ENCODE measurements around the gene MICAL3. TPM values are rescaled to one million over a fixed set of nuclear protein-coding genes. Genes with fewer than 3 reads are reported as not detected.

MICAL3 gene
- total and polyA plus RNA-seq, 2 donors: 2.7 to 4.0 TPM

DNA sequence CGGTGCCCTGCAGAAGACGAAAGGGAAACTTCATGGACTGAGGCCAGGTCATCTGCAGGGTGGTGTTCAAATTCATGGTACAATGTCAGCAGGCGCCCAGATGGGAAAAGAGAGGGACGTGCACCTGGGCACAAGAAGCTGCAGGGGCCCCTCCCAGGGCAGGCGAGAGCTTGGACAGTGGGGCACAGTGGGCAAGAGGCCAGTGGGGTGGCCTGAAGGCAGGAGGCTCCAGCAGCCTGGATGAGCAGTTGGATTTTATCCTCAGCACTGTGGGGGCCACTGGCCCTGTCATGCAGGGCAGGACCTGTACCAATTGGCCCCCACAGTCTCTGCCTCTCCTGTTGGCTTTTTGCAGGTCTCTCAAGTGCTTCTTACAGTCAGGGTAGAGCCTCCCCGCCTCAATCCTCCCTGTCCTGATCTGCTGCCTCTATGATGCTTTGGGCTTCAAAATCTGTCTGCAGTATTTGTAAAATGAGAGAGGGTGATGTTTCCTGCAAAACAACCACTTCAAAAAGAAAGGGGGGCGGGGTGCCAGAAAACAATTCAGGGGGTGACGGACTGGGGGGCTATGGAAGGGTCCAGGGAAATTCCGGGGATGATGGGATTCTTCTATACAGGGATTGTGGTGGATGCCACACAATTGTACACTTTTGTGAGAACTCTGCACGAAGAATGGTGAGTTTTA, 248.4 kb downstream of the MICAL3 start:
- Histone ChIP-seq H3K4me1 (ENCODE audit: control insufficient read depth in 2 of 2, insufficient read depth in 2 of 2, low read length in 2 of 2) (peaks cover 42 to 80% of the 10 kb centered on the region in 2 donors), H3K27me3 (ENCODE audit: control insufficient read depth in 2 of 2, insufficient read depth in 1 of 2, low read length in 1 of 2) (peaks cover 0 to 2% of the 10 kb centered on the region in 2 donors), H3K27ac (ENCODE audit: low read depth in 1 of 2, low read length in 1 of 2) (peak overlapping the region; percentile 32 to 78), H3K9me3 (ENCODE audit: control insufficient read depth in 2 of 2, insufficient read depth in 1 of 2, low read length in 1 of 2) (peaks cover 4 to 10% of the 10 kb centered on the region in 2 donors), H3K4me3 (ENCODE audit: low read length in 2 of 2) (no peak overlapping the region), H3K36me3 (ENCODE audit: control insufficient read depth in 2 of 2, insufficient read depth in 2 of 2, low read length in 1 of 2) (peaks cover 5 to 11% of the 10 kb centered on the region in 2 donors)
- 78% methylated on average over 10 of the region's 10 CpGs for WGBS
- DNase-seq (ENCODE audit: low read depth in 6 of 9, low spot score in 9 of 9): peak in 1 of 9 donors; percentile 56

DNA sequence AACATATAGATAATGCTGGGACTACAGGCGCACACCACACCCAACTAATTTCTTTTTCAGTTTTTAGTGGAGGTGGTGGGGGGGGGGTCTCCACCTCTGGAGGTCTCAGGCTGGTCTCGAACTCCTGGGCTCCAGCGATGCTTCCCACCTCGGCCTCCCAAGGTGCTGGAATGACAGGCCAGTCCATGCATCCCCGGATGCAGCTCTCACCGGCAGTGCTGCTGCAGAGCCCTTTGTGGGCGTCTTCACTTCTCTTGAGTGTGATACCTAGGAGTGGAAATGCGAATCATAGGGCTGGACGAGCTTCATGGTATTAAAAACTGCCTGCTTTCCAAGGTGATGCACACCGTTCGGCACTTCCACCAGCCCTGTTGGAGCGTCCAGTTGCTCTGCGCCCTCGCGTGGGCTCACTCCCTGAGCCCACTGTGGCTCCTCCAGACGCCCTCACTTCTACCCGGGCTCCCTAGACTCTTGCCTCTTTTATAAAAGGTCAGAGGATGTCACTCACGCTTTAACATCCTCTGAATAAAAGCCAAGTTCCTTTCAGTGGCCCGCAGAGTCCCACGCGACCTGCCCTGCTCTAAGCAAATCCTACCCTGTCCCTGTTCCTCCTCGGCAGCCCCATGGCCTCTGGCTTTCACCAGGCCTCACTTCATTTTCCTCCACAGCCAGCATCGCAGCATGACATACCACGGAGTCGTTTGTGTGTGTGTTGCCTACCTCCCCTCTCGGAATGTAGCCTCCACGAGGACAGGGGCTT, 249.3 kb downstream of the MICAL3 start:
- no peak for DNase-seq (ENCODE audit: low read depth in 6 of 9, low spot score in 9 of 9)
- H3K9me3 ChIP-seq (ENCODE audit: control insufficient read depth in 2 of 2, insufficient read depth in 1 of 2, low read length in 1 of 2): peaks cover 3 to 5% of the 10 kb centered on the region in 2 donors
- no peak overlapping the region for H3K4me3 ChIP-seq (ENCODE audit: low read length in 2 of 2)
- 87% methylated on average over 27 of the region's 27 CpGs for WGBS
- peaks cover 0 to 2% of the 10 kb centered on the region in 2 donors for H3K27me3 ChIP-seq (ENCODE audit: control insufficient read depth in 2 of 2, insufficient read depth in 1 of 2, low read length in 1 of 2)
- peaks cover 5 to 15% of the 10 kb centered on the region in 2 donors for H3K36me3 ChIP-seq (ENCODE audit: control insufficient read depth in 2 of 2, insufficient read depth in 2 of 2, low read length in 1 of 2)
- peak overlapping the region; percentile 32 to 66 for H3K27ac ChIP-seq (ENCODE audit: low read depth in 1 of 2, low read length in 1 of 2)
- H3K4me1 ChIP-seq (ENCODE audit: control insufficient read depth in 2 of 2, insufficient read depth in 2 of 2, low read length in 2 of 2): peaks cover 46 to 72% of the 10 kb centered on the region in 2 donors

DNA sequence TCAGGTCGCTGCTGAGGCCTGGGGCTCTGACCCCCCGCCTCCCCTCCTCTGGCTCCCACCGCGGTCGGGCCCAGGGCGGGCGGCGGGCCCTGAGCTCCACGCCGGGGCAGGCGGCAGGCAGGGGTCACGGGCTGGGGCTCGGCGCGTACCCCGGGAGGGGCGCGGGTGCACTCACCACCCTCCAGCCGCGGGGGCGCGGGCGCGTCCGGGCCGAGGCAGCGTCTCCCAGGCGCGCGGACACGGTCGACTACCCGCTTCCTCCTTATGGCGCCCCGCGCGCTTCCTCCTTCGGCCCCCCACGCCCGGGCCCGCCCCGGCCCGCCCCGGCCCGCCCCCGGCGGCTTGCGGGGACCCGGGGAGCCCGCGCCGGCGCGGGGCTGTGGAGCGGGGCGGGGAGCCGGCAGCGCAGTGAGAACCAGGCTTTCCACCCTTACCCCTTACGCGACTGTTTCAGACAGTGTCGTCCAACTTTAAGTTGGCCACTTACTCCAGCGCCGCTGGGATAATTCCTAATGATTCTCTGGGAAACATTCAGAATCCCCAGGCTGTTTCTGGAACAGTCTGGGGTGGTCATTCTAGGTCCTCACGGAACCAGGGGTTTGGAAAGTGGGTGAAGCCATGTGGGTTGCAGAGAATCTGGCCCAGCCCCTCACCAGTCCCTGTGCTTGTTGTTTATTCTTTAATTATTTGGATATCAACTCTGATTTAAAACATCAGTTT, 250.0 kb downstream of the MICAL3 start, which contains the start of gene BID:
Gene BID (minus strand): TSS at position 264 of the 720 bp plus-strand sequence. CDS start 24,353 bp downstream, outside the sequence.
- WGBS: 2% methylated on average over 63 of the region's 64 CpGs
- peak in 1 of 9 donors; percentile 57 for DNase-seq (ENCODE audit: low read depth in 6 of 9, low spot score in 9 of 9)
- H3K27ac ChIP-seq (ENCODE audit: low read depth in 1 of 2, low read length in 1 of 2): peak within 1 kb of the TSS; percentile 32 to 82
- no peaks in the 10 kb centered on the region for H3K9me3 ChIP-seq (ENCODE audit: control insufficient read depth in 2 of 2, insufficient read depth in 1 of 2, low read length in 1 of 2)
- H3K4me3 ChIP-seq (ENCODE audit: low read length in 2 of 2): peak within 1 kb of the TSS; percentile 50 to 86
- H3K4me1 ChIP-seq (ENCODE audit: control insufficient read depth in 2 of 2, insufficient read depth in 2 of 2, low read length in 2 of 2): peaks cover 46 to 72% of the 10 kb centered on the region in 2 donors
- H3K27me3 ChIP-seq (ENCODE audit: control insufficient read depth in 2 of 2, insufficient read depth in 1 of 2, low read length in 1 of 2): peaks cover 0 to 2% of the 10 kb centered on the region in 2 donors
- peaks cover 5 to 13% of the 10 kb centered on the region in 2 donors for H3K36me3 ChIP-seq (ENCODE audit: control insufficient read depth in 2 of 2, insufficient read depth in 2 of 2, low read length in 1 of 2)

DNA sequence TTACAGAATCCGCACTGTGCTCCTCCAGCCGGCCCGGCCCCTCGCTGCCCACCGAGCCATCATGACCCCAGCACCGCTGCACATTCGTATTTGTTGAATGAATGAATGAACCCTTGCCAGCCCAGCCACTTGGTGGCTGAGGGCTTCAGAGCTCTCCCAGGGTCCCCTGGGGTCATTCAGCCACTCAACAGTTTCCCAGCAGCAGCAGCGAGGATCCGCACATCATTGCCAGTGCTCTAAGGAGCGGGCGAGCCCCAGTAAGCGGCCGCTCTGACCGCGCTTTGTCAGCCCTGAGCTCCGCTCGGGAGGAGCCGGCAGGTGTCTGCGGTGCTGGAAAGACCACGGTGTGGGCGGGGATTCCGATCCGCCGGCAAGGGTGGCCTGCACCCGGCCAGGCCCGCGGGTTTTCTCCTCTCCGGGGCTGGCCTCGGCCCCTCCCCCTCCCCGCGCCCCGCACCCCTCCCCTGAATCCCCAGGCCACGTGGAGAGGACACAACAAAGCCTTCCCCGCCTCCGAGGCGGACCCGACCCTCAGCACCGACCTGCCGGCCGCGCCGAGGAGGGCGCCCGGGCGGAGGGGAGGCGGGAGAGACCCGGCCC, 250.7 kb downstream of the MICAL3 start:
- peaks cover 5 to 11% of the 10 kb centered on the region in 2 donors for H3K36me3 ChIP-seq (ENCODE audit: control insufficient read depth in 2 of 2, insufficient read depth in 2 of 2, low read length in 1 of 2)
- peak in 1 of 9 donors; percentile 66 for DNase-seq (ENCODE audit: low read depth in 6 of 9, low spot score in 9 of 9)
- peaks cover 46 to 68% of the 10 kb centered on the region in 2 donors for H3K4me1 ChIP-seq (ENCODE audit: control insufficient read depth in 2 of 2, insufficient read depth in 2 of 2, low read length in 2 of 2)
- H3K27ac ChIP-seq (ENCODE audit: low read depth in 1 of 2, low read length in 1 of 2): peak overlapping the region in 1 of 2 donors; percentile 82
- H3K4me3 ChIP-seq (ENCODE audit: low read length in 2 of 2): peak overlapping the region; percentile 50 to 86
- peaks cover 0 to 2% of the 10 kb centered on the region in 2 donors for H3K27me3 ChIP-seq (ENCODE audit: control insufficient read depth in 2 of 2, insufficient read depth in 1 of 2, low read length in 1 of 2)
- WGBS: 1% methylated on average over 46 of the region's 47 CpGs
- H3K9me3 ChIP-seq (ENCODE audit: control insufficient read depth in 2 of 2, insufficient read depth in 1 of 2, low read length in 1 of 2): no peaks in the 10 kb centered on the region

DNA sequence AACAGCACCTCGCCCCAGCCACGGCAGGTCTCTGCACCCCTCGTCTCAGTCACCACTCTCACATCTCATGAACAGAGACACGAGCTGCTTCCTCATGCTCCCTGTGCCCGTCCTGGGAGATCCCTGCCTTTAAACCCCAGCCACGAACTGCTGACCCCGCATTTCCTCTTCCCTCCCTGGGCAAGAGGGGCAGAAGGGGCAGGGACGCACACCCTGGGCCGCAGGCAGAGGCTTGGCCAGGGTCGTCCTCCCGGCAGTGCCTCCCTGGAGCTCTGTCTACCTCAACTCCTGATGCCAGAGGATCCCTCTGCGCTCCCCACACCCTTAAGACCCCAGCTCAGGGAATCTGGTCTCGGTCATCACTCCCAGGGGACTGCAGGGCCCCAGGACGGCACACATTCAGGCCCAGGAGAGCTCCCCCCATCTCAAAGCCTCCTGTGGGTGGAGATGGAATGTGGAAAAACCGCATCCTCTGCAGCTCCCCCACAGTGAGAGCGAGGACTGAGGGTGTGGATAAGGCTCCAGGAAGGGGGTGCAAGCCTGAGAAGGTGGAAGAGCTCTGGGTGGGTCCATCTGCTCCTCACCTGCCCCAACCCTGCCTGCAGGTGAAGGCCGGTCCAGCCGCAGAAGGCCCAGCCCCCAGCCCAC, 251.3 kb downstream of the MICAL3 start:
- peaks cover 5 to 11% of the 10 kb centered on the region in 2 donors for H3K36me3 ChIP-seq (ENCODE audit: control insufficient read depth in 2 of 2, insufficient read depth in 2 of 2, low read length in 1 of 2)
- H3K27me3 ChIP-seq (ENCODE audit: control insufficient read depth in 2 of 2, insufficient read depth in 1 of 2, low read length in 1 of 2): peaks cover 0 to 2% of the 10 kb centered on the region in 2 donors
- DNase-seq (ENCODE audit: low read depth in 6 of 9, low spot score in 9 of 9): no peak
- H3K4me1 ChIP-seq (ENCODE audit: control insufficient read depth in 2 of 2, insufficient read depth in 2 of 2, low read length in 2 of 2): peaks cover 43 to 65% of the 10 kb centered on the region in 2 donors
- no peak overlapping the region for H3K27ac ChIP-seq (ENCODE audit: low read depth in 1 of 2, low read length in 1 of 2)
- WGBS: 33% methylated on average over 18 of the region's 18 CpGs
- peak overlapping the region; percentile 50 to 86 for H3K4me3 ChIP-seq (ENCODE audit: low read length in 2 of 2)
- no peaks in the 10 kb centered on the region for H3K9me3 ChIP-seq (ENCODE audit: control insufficient read depth in 2 of 2, insufficient read depth in 1 of 2, low read length in 1 of 2)

DNA sequence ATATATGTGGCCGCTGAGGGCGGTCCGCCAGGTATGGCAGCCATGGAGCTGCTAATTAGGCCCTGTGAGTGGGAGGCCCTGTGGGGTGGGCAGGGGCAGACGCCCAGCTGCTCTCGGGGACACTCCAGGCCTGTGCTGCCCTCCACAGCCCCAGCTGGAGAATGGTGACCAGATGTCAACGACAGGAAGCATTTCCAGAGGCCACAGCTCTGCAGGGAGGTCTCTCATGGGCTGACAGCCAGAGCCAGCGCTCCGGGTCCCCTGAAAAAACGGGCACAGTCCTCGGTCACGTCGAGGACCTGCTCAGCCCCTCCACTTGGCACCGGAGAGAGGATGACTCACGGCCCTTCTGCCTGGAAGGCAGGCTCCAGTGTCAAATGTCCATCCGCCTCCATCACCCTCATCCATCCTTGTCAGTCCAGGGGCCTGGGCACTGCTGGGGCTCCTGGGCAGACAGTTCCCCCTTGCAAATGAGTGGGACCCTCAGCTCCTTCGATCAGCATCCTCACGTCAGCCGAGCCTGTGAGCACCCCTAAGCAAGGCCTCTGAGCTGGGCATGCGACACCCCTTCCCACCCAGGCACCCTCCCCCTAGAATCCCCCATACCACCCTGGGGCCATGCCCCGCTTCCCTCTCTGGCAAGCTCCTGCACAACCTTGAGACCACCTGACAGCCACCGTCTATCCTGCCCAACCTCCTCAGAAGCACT, 252.0 kb downstream of the MICAL3 start:
- Histone ChIP-seq H3K4me3 (ENCODE audit: low read length in 2 of 2) (peak overlapping the region; percentile 50 to 86), H3K27ac (ENCODE audit: low read depth in 1 of 2, low read length in 1 of 2) (peak overlapping the region in 1 of 2 donors; percentile 2), H3K27me3 (ENCODE audit: control insufficient read depth in 2 of 2, insufficient read depth in 1 of 2, low read length in 1 of 2) (peaks cover 0 to 2% of the 10 kb centered on the region in 2 donors), H3K4me1 (ENCODE audit: control insufficient read depth in 2 of 2, insufficient read depth in 2 of 2, low read length in 2 of 2) (peaks cover 47 to 65% of the 10 kb centered on the region in 2 donors), H3K36me3 (ENCODE audit: control insufficient read depth in 2 of 2, insufficient read depth in 2 of 2, low read length in 1 of 2) (peaks cover 5 to 11% of the 10 kb centered on the region in 2 donors), H3K9me3 (ENCODE audit: control insufficient read depth in 2 of 2, insufficient read depth in 1 of 2, low read length in 1 of 2) (no peaks in the 10 kb centered on the region)
- no peak for DNase-seq (ENCODE audit: low read depth in 6 of 9, low spot score in 9 of 9)
- WGBS: 89% methylated on average over 21 of the region's 21 CpGs

DNA sequence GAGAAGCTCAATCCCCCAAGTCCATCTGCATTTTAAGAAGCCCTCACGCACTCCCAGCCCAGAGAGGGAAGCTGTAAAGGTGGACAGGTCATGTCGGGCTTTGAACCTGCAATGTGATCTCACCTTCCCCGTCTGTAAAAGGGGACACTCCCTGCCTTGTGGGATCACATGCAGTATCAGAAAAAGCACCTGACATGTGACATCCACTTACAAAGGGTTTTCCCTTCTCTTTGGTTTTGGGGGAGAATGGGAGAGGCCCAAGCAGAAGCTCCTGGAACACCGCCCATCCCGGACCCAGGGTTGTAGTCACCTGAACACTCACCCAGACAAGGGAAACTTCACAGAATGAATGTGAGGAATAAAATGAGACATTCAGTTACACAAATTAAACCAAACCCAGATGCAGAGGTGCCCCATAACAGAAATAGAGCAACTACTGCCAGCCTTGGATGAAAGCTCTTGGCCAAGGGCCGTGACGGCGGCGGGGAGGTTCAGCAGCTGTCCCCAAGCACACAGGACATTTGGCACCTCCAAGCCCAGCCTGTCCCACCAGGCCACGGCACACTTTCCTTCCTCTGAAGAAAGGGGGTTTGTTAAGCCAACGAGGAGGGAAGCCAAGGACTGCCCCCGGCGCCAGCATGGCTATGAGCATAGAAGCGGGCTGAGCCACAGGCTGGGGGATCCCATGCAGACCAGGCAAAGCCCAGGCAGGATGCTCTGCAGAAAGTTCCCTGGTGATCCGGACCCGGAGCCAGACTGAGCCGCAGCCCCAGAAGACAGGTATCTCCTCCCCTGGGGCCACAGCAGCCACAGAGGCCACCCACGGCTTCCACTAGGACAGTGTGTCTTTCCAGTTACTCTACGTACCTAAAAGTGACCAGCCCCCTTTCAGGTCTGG, 253.9 kb downstream of the MICAL3 start:
- H3K36me3 ChIP-seq (ENCODE audit: control insufficient read depth in 2 of 2, insufficient read depth in 2 of 2, low read length in 1 of 2): peaks cover 5 to 11% of the 10 kb centered on the region in 2 donors
- H3K27me3 ChIP-seq (ENCODE audit: control insufficient read depth in 2 of 2, insufficient read depth in 1 of 2, low read length in 1 of 2): peaks cover 0 to 2% of the 10 kb centered on the region in 2 donors
- no peak overlapping the region for H3K4me3 ChIP-seq (ENCODE audit: low read length in 2 of 2)
- no peaks in the 10 kb centered on the region for H3K9me3 ChIP-seq (ENCODE audit: control insufficient read depth in 2 of 2, insufficient read depth in 1 of 2, low read length in 1 of 2)
- peaks cover 35 to 52% of the 10 kb centered on the region in 2 donors for H3K4me1 ChIP-seq (ENCODE audit: control insufficient read depth in 2 of 2, insufficient read depth in 2 of 2, low read length in 2 of 2)
- DNase-seq (ENCODE audit: low read depth in 6 of 9, low spot score in 9 of 9): no peak
- H3K27ac ChIP-seq (ENCODE audit: low read depth in 1 of 2, low read length in 1 of 2): no peak overlapping the region
- 94% methylated on average over 19 of the region's 19 CpGs for WGBS
